BLaER1 treated with 17β-estradiol and CSF1 and Interleukin-3, amounts not matched to agents 10 nM and 100 nM (cell line): ENCODE results near the gene MDP1.
A peak's percentile ranks its signal among the peaks of the same experiment; 100 is the strongest.

Experiments used
- H3K27ac ChIP-seq, 11 experiments: shearing (Covaris generic); formaldehyde crosslinking; 2 replicates each; pipeline ENCODE4 v1.8.1; 2022
- H3K27me3 ChIP-seq, 11 experiments: shearing (Covaris generic); formaldehyde crosslinking; 2 replicates each; pipeline ENCODE4 v1.8.1; 2022
- H3K36me3 ChIP-seq, 11 experiments: shearing (Covaris generic); formaldehyde crosslinking; 2 replicates each; pipeline ENCODE4 v1.8.1; 2022
- H3K4me1 ChIP-seq, 10 experiments: shearing (Covaris generic); formaldehyde crosslinking; 2 replicates each; pipeline ENCODE4 v1.8.1; 2022
- H3K4me2 ChIP-seq, 11 experiments: shearing (Covaris generic); formaldehyde crosslinking; 2 replicates each; pipeline ENCODE4 v1.8.1; 2022
- H3K4me3 ChIP-seq, 10 experiments: shearing (Covaris generic); formaldehyde crosslinking; 2 replicates each; pipeline ENCODE4 v1.8.1; 2022
- H3K9ac ChIP-seq, 11 experiments: shearing (Covaris generic); formaldehyde crosslinking; 2 replicates each; pipeline ENCODE4 v1.8.1; 2022
- H3K9me3 ChIP-seq, 11 experiments: shearing (Covaris generic); formaldehyde crosslinking; replicated peaks in 1 of 11; 2 replicates each; pipeline ENCODE4 v1.8.1; 2022
- H4K20me1 ChIP-seq, 11 experiments: shearing (Covaris generic); formaldehyde crosslinking; 2 replicates each; pipeline ENCODE4 v1.8.1; 2022
- Cebpa-rat ChIP-seq, 11 experiments: shearing (Covaris generic); IDR thresholded peaks; 2 replicates each; pipeline ENCODE4 v1.8.1; 2022

The MDP1 gene

DNA sequence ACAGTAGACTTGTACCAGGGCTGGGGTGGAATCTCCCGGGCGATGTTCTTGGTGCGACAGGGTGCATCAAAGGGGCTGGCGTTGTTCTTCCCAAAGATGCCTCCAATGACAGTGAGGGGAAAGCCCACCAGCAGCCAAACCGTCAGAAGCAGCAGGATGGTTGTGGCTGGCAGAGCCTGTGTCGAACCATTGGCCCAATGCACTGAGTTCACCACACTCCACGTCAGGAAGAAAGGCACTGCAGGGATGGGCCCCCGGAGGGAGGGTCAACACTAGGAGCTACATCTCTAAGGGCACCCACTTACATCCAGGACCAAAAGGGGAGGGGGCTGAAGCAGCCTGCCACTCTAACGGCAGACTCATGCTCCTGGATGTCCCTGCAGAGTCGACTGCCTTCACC is 25.4 kb downstream of the MDP1 start:
- peak overlapping the region in 5 of 11 experiments; percentile 78 to 93 (median 90); a peak in 5 of 22 replicates for H3K4me2 ChIP-seq
- peaks cover 55 to 71% (median 62%) of the 10 kb centered on the region in 10 experiments for H3K4me1 ChIP-seq
- H3K9me3 ChIP-seq, result no peaks in the 10 kb centered on the region
- no peak overlapping the region for H3K9ac ChIP-seq
- no peak for TF ChIP-seq Cebpa-rat (IDR thresholded peaks at IDR 0.05)
- H3K36me3 ChIP-seq, result peaks cover 34 to 58% (median 51%) of the 10 kb centered on the region in 11 experiments
- no peak overlapping the region for H3K27ac ChIP-seq
- peaks cover 0 to 36% (median 16%) of the 10 kb centered on the region in 11 experiments; a peak in 11 of 22 replicates for H4K20me1 ChIP-seq
- H3K27me3 ChIP-seq, result no peaks in the 10 kb centered on the region
- H3K4me3 ChIP-seq, result no peak overlapping the region

DNA sequence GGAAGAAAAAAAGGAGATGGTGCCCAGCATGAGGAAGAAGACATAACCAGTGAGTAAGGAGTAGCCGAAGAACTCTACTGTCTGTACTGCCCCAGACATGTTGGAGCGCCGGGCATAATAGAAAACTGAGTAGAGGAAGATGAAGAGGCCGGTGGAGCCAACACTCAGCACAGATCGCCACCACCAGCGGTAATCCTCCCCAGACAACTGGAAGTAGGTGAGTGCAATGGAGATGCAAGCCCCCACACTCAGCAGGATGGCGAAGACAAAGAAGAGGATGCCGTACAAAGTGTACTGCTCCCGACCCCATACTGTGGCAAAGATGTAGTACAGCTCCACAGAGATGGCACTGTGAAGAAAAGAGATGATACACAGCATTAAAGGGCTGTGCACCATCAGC is 26.4 kb downstream of the MDP1 start:
- H3K9me3 ChIP-seq, result no peaks in the 10 kb centered on the region
- H3K27ac ChIP-seq, result peak overlapping the region in 9 of 11 experiments; percentile 38 to 93 (median 57); a peak in 14 of 22 replicates
- H3K36me3 ChIP-seq, result peaks cover 43 to 67% (median 60%) of the 10 kb centered on the region in 11 experiments
- no peaks in the 10 kb centered on the region for H3K27me3 ChIP-seq
- peaks cover 48 to 65% (median 55%) of the 10 kb centered on the region in 10 experiments for H3K4me1 ChIP-seq
- H3K4me3 ChIP-seq, result peak overlapping the region in 5 of 10 experiments; percentile 64 to 81 (median 76); a peak in 5 of 20 replicates
- peak overlapping the region; percentile 78 to 97 (median 93) for H3K4me2 ChIP-seq
- H4K20me1 ChIP-seq, result peaks cover 0 to 45% (median 17%) of the 10 kb centered on the region in 11 experiments; a peak in 12 of 22 replicates
- peak overlapping the region in 10 of 11 experiments; percentile 64 to 95 (median 82); a peak in 16 of 22 replicates for H3K9ac ChIP-seq
- TF ChIP-seq Cebpa-rat (IDR thresholded peaks at IDR 0.05), result no peak

DNA sequence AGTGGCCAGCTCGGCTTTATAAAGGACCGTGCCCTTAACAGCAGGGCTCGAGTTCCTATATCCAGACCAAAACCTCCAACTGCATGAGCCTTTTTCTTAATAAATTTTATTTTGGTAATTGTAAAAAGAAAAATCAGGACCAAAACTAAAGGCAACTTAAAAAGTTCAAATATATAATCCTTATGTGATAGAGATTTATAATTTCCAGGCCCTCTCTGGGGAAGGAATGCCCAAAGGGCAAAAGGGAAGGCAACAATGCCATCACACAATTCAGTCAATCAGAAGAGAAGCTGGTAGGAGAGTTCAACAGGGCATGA is 26.8 kb downstream of the MDP1 start:
- Histone ChIP-seq H4K20me1 (peaks cover 0 to 50% (median 17%) of the 10 kb centered on the region in 11 experiments; a peak in 12 of 22 replicates), H3K4me2 (peak overlapping the region; percentile 78 to 97 (median 93)), H3K9ac (peak overlapping the region; percentile 64 to 95 (median 82); a peak in 20 of 22 replicates), H3K36me3 (peaks cover 48 to 72% (median 65%) of the 10 kb centered on the region in 11 experiments), H3K4me1 (peaks cover 44 to 61% (median 50%) of the 10 kb centered on the region in 10 experiments), H3K9me3 (no peaks in the 10 kb centered on the region), H3K4me3 (peak overlapping the region; percentile 64 to 92 (median 79); a peak in 18 of 20 replicates), H3K27ac (peak overlapping the region; percentile 7 to 93 (median 56); a peak in 17 of 22 replicates), H3K27me3 (no peaks in the 10 kb centered on the region)
- TF ChIP-seq Cebpa-rat (IDR thresholded peaks at IDR 0.05), result no peak

DNA sequence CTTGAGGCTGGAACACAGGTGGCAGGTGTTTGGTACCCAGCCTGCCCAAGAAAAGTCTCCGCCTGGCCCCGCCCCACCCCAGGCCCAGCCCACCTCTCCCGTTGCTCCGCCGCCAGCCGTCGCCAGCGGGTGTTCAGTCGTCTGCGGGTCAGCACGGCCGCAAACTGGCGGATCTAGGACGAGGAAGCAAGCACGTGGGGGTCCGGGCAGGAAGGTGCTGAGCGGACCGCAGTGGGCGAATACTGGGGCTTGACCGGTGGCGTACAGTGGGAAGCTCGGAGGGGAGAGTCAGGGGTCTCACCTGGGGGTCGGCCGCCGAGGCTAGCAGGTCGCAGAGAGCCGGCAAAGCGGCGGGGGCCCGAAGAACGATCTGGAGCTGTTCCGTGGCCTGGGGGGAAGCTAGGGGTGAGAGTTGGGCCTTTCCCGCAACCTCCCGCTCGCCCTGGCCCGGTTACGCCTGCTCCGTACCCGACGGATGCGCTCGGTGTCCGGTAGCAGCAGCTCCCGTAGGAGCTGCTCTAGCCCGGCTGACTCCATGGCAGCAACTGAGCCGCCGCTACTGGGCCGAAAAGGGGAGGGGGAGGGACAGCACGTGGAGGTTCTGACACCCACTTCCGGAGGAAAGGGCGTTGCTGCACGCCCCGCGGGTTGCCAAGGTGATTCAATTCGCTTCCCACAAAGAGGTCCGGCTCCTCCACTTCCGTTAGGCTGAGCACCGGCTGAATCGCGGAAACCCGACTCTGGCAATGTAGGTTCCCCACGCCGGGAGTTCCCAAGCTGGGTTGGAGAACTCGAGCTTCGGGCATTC is 27.4 kb downstream of the MDP1 start, which contains the start of gene IPO4:
IPO4 (minus strand) TSS at position 566 of the 808 bp plus-strand sequence; CDS start at position 537, 29 bp downstream.
- Histone ChIP-seq H3K4me2 (peak within 1 kb of the TSS; percentile 90 to 97 (median 94)), H3K9me3 (no peaks in the 10 kb centered on the region), H3K4me1 (peaks cover 39 to 56% (median 46%) of the 10 kb centered on the region in 10 experiments), H3K27me3 (no peaks in the 10 kb centered on the region), H3K4me3 (peak within 1 kb of the TSS; percentile 64 to 92 (median 79)), H4K20me1 (peaks cover 0 to 53% (median 17%) of the 10 kb centered on the region in 11 experiments; a peak in 12 of 22 replicates), H3K27ac (peak within 1 kb of the TSS; percentile 49 to 93 (median 79); a peak in 21 of 22 replicates), H3K36me3 (peaks cover 50 to 76% (median 68%) of the 10 kb centered on the region in 11 experiments), H3K9ac (peak within 1 kb of the TSS; percentile 75 to 95 (median 83))
- no peak for TF ChIP-seq Cebpa-rat (IDR thresholded peaks at IDR 0.05)

DNA sequence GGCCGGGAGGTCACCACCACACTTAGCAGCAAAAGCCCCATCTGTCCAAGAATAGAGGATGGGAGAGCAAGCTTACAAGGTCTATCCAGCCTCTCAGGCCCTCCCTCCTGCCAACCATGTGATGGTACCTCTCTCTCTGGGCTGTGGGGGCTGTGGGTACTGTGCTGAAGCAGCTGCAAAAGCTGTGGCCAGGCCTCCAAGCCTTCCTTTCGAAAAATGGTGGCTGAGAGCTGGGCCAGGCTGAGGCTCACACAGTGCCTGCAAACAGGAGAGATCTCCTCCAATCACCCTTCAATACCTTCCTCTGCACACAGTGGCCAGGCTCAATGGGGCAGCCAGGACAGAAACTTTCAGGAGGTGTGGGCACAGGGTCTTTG is 28.3 kb downstream of the MDP1 start:
- H4K20me1 ChIP-seq, result peaks cover 0 to 62% (median 16%) of the 10 kb centered on the region in 11 experiments; a peak in 14 of 22 replicates
- no peaks in the 10 kb centered on the region for H3K9me3 ChIP-seq
- H3K4me1 ChIP-seq, result peaks cover 31 to 49% (median 38%) of the 10 kb centered on the region in 10 experiments
- H3K4me2 ChIP-seq, result peak overlapping the region; percentile 90 to 97 (median 94)
- peaks cover 53 to 79% (median 73%) of the 10 kb centered on the region in 11 experiments for H3K36me3 ChIP-seq
- no peak for TF ChIP-seq Cebpa-rat (IDR thresholded peaks at IDR 0.05)
- peak overlapping the region in 8 of 11 experiments; percentile 14 to 93 (median 84); a peak in 11 of 22 replicates for H3K27ac ChIP-seq
- H3K4me3 ChIP-seq, result peak overlapping the region; percentile 64 to 92 (median 79); a peak in 19 of 20 replicates
- H3K27me3 ChIP-seq, result no peaks in the 10 kb centered on the region
- H3K9ac ChIP-seq, result peak overlapping the region; percentile 75 to 95 (median 83); a peak in 21 of 22 replicates

DNA sequence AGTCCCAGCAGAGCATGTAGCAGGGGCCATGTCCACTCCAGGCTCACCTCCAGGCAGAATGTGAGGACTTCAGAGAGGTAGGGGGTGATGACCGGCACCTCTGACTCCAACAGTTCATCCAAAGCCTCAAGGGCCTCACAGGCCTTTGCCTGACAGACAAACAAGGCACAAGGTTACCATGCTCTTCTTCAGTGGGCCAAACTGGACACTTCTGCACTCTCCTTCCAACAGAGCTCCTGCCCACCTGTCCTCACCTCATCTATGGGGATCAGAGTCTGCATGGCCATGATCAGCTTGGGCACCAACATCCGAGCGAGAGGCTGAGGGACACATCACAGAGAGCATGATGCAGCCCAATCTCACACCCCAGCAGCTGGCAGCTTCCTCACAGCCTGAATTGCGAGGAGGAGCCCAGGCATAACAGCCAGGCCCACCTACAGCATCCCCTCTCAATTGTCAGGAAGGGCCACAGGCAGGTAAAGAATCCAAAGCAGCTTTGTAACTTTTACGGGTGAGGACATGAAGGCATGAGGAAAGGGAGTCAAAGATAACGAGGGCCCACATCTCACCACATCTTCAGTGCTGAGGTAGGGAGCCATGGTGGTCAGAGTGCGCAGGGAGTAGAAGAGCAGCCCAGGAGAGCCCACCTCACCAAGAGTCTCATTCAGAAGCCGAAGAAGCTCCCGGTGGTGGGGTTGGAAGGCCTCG is 28.9 kb downstream of the MDP1 start:
- Histone ChIP-seq H3K4me2 (peak overlapping the region; percentile 90 to 97 (median 94)), H4K20me1 (peaks cover 0 to 63% (median 19%) of the 10 kb centered on the region in 11 experiments; a peak in 15 of 22 replicates), H3K9ac (peak overlapping the region in 10 of 11 experiments; percentile 75 to 95 (median 84); a peak in 20 of 22 replicates), H3K4me1 (peaks cover 26 to 43% (median 32%) of the 10 kb centered on the region in 10 experiments), H3K27me3 (no peaks in the 10 kb centered on the region), H3K27ac (peak overlapping the region in 2 of 11 experiments; percentile 14 to 84; a peak in 2 of 22 replicates), H3K36me3 (peaks cover 53 to 79% (median 73%) of the 10 kb centered on the region in 11 experiments), H3K9me3 (no peaks in the 10 kb centered on the region), H3K4me3 (peak overlapping the region in 9 of 10 experiments; percentile 73 to 92 (median 79); a peak in 17 of 20 replicates)
- no peak for TF ChIP-seq Cebpa-rat (IDR thresholded peaks at IDR 0.05)

DNA sequence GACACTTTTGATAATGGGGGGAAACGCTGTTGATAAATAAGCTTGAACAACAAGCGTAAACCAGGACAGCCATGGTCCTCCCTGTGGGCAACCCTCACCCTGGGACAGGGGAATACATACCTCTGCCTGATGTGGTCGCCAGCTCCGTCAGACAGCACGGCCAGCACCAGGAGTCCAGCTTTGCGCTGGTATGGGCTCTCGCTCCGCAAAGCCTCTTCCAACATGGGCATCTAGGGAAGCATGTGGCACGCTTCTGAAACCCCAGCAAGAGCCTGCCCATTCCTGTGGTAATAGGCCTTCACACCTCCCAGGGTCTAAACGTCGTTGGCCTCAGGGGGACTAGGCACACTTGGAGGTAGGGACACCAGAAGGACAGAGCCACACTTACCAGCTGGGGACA is 30.1 kb downstream of the MDP1 start:
- TF ChIP-seq Cebpa-rat (IDR thresholded peaks at IDR 0.05), result no peak
- Histone ChIP-seq H3K9ac (peak overlapping the region in 2 of 11 experiments; percentile 11 to 15; a peak in 1 of 22 replicates), H3K9me3 (no peaks in the 10 kb centered on the region), H3K4me1 (peaks cover 27 to 48% (median 33%) of the 10 kb centered on the region in 10 experiments), H3K4me3 (no peak overlapping the region), H3K4me2 (no peak overlapping the region), H3K36me3 (peaks cover 59 to 79% (median 74%) of the 10 kb centered on the region in 11 experiments), H4K20me1 (peaks cover 0 to 72% (median 25%) of the 10 kb centered on the region in 11 experiments; a peak in 15 of 22 replicates), H3K27me3 (no peaks in the 10 kb centered on the region), H3K27ac (no peak overlapping the region)

DNA sequence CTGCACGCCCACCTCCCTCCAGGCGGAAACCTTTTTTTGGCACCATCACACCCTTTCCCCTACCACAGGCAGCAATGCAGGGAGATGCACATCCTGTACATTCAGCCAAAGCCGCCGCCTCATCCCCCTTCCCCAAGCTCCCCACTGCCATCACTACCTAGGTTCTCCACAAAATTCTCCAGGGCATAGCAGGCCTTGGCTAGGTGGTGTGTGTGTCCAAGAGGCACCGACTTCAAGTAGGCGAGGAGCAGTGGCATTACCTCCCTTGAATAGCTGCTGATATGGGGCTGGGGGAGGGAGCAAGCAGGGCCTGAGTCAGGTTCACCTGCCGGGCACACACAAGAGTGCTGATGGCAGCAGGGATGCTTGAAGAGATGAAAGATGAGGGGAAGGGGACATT is 30.8 kb downstream of the MDP1 start:
- no peaks in the 10 kb centered on the region for H3K27me3 ChIP-seq
- TF ChIP-seq Cebpa-rat (IDR thresholded peaks at IDR 0.05), result no peak
- no peak overlapping the region for H3K4me2 ChIP-seq
- no peaks in the 10 kb centered on the region for H3K9me3 ChIP-seq
- peaks cover 24 to 49% (median 39%) of the 10 kb centered on the region in 10 experiments for H3K4me1 ChIP-seq
- peaks cover 0 to 79% (median 31%) of the 10 kb centered on the region in 11 experiments; a peak in 17 of 22 replicates for H4K20me1 ChIP-seq
- H3K9ac ChIP-seq, result no peak overlapping the region
- H3K27ac ChIP-seq, result no peak overlapping the region
- H3K36me3 ChIP-seq, result peaks cover 62 to 80% (median 75%) of the 10 kb centered on the region in 11 experiments
- H3K4me3 ChIP-seq, result no peak overlapping the region
